Measurements from ENCODE around the gene ITM2C. TPM values are rescaled to one million over a fixed set of nuclear protein-coding genes. Genes with fewer than 3 reads are reported as not detected.

The ITM2C gene
- total and polyA plus RNA-seq, 9 of the 15 experiments (the other 6 are each of a cell fraction or from before 2014, with no cell fraction given) = 0.49 to 58.8 (median 21.5) TPM

- in situ Hi-C loops (cut with MboI) = loop anchor here (5.0 kb wide), 1 partner anchor 82 kb away; no protein-coding TSS in a partner anchor
- ChIA-PET CTCF (ENCODE audit: low intra/inter-chr PET ratio) (no interaction called here), POLR2A (interaction anchor here (1.1 kb wide), 1 partner anchor 9 kb away, joined by 3 read pairs; no protein-coding TSS in a partner anchor)
- intact Hi-C loops (cut with micrococcal nuclease) = loop anchor here (10.0 kb wide), 1 partner anchor 150 kb away; the partner anchor contains the start of gene PSMD1
- FAIRE-seq (no peak), DNase-seq (ENCODE audit: extremely low read depth in 1 of 4, low spot score in 3 of 4) (no peak), ATAC-seq (no peak)
- Histone ChIP-seq H3K4me2 (ENCODE audit: insufficient read depth, low read length) (no peak overlapping the region; the same call in 1 of the 2 replicates), H3K9me3 (replicated peaks; ENCODE audit: control insufficient read depth, insufficient read depth, low read depth, low read length) (no peaks in the 10 kb centered on the region), H3K27ac (ENCODE audit: extremely low read depth, low read depth, low read length) (no peak overlapping the region), H3K9ac (ENCODE audit: insufficient read depth in 1 of 2, low read depth in 2 of 2, low read length in 2 of 2) (peak overlapping the region in 1 of 2 experiments; percentile 9; a peak in 1 of 4 replicates), H3K4me1 (replicated peaks in 1 of 2; ENCODE audit: control insufficient read depth in 2 of 2, insufficient read depth in 2 of 2, low read length in 2 of 2) (peaks cover 36 to 41% of the 10 kb centered on the region in 2 experiments), H3K4me3 (no peak overlapping the region), H3K9me1 (ENCODE audit: control insufficient read depth, insufficient read depth, low read length) (no peaks in the 10 kb centered on the region), H2AFZ (ENCODE audit: low read depth, low read length) (no peak overlapping the region), H3K36me3 (ENCODE audit: control insufficient read depth, insufficient read depth, low read length) (no peaks in the 10 kb centered on the region; the same call in 2 of the 3 replicates), H3K27me3 (ENCODE audit: control insufficient read depth in 2 of 2, insufficient read depth in 2 of 2, low read length in 2 of 2) (peaks cover 0 to 5% of the 10 kb centered on the region in 2 experiments; a peak in 2 of 5 replicates), H3K79me2 (ENCODE audit: control insufficient read depth, insufficient read depth, low read length) (no peaks in the 10 kb centered on the region), H4K20me1 (replicated peaks; ENCODE audit: control insufficient read depth, insufficient read depth, low read length) (no peaks in the 10 kb centered on the region)
- WGBS (ENCODE audit: insufficient coverage, low coverage, missing lambda C conversion rate) = 77% methylated on average over 13 of the region's 15 CpGs
- BruUV-seq (replicated peaks) = no TSS peak
- TF ChIP-seq RAD21 (CRISPR knock-in tag; conservative IDR thresholded peaks at IDR 0.05 in 1 of 2, IDR thresholded peaks at IDR 0.05 in 1 of 2) (no peak), ASH1L (IDR thresholded peaks at IDR 0.05; ENCODE audit: borderline replicate concordance, low read depth, partially characterized antibody) (no peak), CUX1 (CRISPR knock-in tag; IDR thresholded peaks at IDR 0.05) (no peak), ZNF12 (CRISPR knock-in tag; IDR thresholded peaks at IDR 0.05) (no peak), HIVEP1 (CRISPR knock-in tag; IDR thresholded peaks at IDR 0.05) (no peak), AFF4 (CRISPR knock-in tag; IDR thresholded peaks at IDR 0.05) (no peak), RHOXF2B (CRISPR knock-in tag; conservative IDR thresholded peaks at IDR 0.05) (no peak), ZNF263 (CRISPR knock-in tag; IDR thresholded peaks at IDR 0.05; ENCODE audit: borderline replicate concordance) (no peak), NR4A1 (CRISPR knock-in tag; IDR thresholded peaks at IDR 0.05) (no peak), NR4A1 (tag; IDR thresholded peaks at IDR 0.05) (no peak), ZNF512 (tag; IDR thresholded peaks at IDR 0.05) (no peak)
Measured at GRCh38 chr2:230904856-230905447, 40.2 kb downstream of the ITM2C start.
